GM12878 (cell line): ENCODE measurements around the gene SYNGR2.

Experiments
- CBFB ChIP-seq: IDR thresholded peaks from 2 replicates; pipeline ENCODE4 v1.6.1; 2016; ENCODE audit warnings: antibody characterized with exemption, low read depth
- CTCF ChIP-seq, 3 experiments: IDR thresholded peaks in 2 of 3; conservative IDR thresholded peaks in 1 of 3; 2 replicates each; pipeline ENCODE4 v1.5.1; 2011; ENCODE audit warnings: low read depth in 3 of 3, low read length in 3 of 3, mild to moderate bottlenecking in 3 of 3, control low read depth in 2 of 3, moderate library complexity in 2 of 3, inconsistent platforms in 1 of 3, mixed read lengths in 1 of 3; ENCODE audit not compliant: control insufficient read depth in 2 of 3, insufficient read depth in 1 of 3; ENCODE audit errors: extremely low read depth in 1 of 3
- EP300 ChIP-seq, 2 experiments: fragments of 150-350 bp in 1 of 2; IDR thresholded peaks; 2 replicates each; pipeline ENCODE4 v1.6.1; 2011 to 2012; ENCODE audit warnings: low read depth in 2 of 2, low read length in 2 of 2, borderline replicate concordance in 1 of 2, improper control_type of control experiment in 1 of 2, inconsistent platforms in 1 of 2; ENCODE audit not compliant: control insufficient read depth in 1 of 2
- EZH2 ChIP-seq: IDR thresholded peaks from 2 replicates; pipeline ENCODE4 v1.6.1; 2012; ENCODE audit warnings: low read depth, mild to moderate bottlenecking, control low read depth, inconsistent platforms, low read length, borderline replicate concordance; ENCODE audit not compliant: control insufficient read depth
- GABPA ChIP-seq: IDR thresholded peaks from 2 replicates; pipeline ENCODE4 v1.6.1; 2014; ENCODE audit warnings: antibody characterized with exemption, low read depth, mild to moderate bottlenecking, inconsistent platforms
- HDAC2 ChIP-seq: fragments of 200-600 bp; sonication (generic); IDR thresholded peaks from 2 replicates; pipeline ENCODE4 v1.6.1; 2017
- IRF4 ChIP-seq: IDR thresholded peaks from 2 replicates; pipeline ENCODE4 v1.6.1; 2011; ENCODE audit warnings: low read depth, low read length
- POLR2A ChIP-seq: IDR thresholded peaks from 2 replicates; pipeline ENCODE4 v1.6.1; 2011; ENCODE audit warnings: low read depth, mild to moderate bottlenecking, low read length
- POLR2AphosphoS5 ChIP-seq: IDR thresholded peaks from 2 replicates; pipeline ENCODE4 v1.6.1; 2011; ENCODE audit warnings: mild to moderate bottlenecking, low read length, inconsistent platforms
- RB1 ChIP-seq: fragments of 450-650 bp; formaldehyde crosslinking; IDR thresholded peaks from 2 replicates; pipeline ENCODE4 v1.6.1; 2017; ENCODE audit warnings: mild to moderate bottlenecking, borderline replicate concordance
- STAT1 ChIP-seq: fragments of 450-650 bp; conservative IDR thresholded peaks from 2 replicates; pipeline ENCODE4 v1.6.1; 2014; ENCODE audit warnings: antibody characterized with exemption, mild to moderate bottlenecking
- YY1 ChIP-seq: IDR thresholded peaks from 2 replicates; pipeline ENCODE4 v1.6.1; 2011; ENCODE audit warnings: low read depth, mild to moderate bottlenecking, low read length

- TF ChIP-seq RB1: no peak
- no peak for TF ChIP-seq CTCF (IDR thresholded peaks at IDR 0.05 in 2 of 3, conservative IDR thresholded peaks at IDR 0.05 in 1 of 3; ENCODE audit: control insufficient read depth in 2 of 3, extremely low read depth in 1 of 3, insufficient read depth in 1 of 3, low read depth in 3 of 3, low read length in 3 of 3)
- peak; percentile 34 for TF ChIP-seq POLR2A
- TF ChIP-seq GABPA: no peak
- no peak for TF ChIP-seq EP300 (IDR thresholded peaks at IDR 0.05; ENCODE audit: borderline replicate concordance in 1 of 2, control insufficient read depth in 1 of 2, low read depth in 2 of 2, low read length in 2 of 2)
- no peak for TF ChIP-seq EZH2
- no peak for TF ChIP-seq HDAC2
- no peak for TF ChIP-seq CBFB
- no peak for TF ChIP-seq POLR2AphosphoS5
- TF ChIP-seq IRF4: no peak
- no peak for TF ChIP-seq STAT1
- no peak for TF ChIP-seq YY1
These were observed 29.9 kb upstream of the SYNGR2 start for GRCh38 chr17:78138204-78139060.
